Nephron (organoid): ENCODE results near the gene SRRM2.

Experiments used
- H3K27ac Mint-ChIP-seq, 3 experiments: 2 replicates each; pipeline ENCODE4 v1.8.0; 2020; ENCODE audit warnings: mixed read lengths in 3 of 3, mild to moderate bottlenecking in 2 of 3, moderate library complexity in 1 of 3
- H3K27me3 Mint-ChIP-seq: 2 replicates; pipeline ENCODE4 v1.8.0; 2021; ENCODE audit warnings: low read depth, mild to moderate bottlenecking, moderate library complexity, mixed read lengths
- H3K36me3 Mint-ChIP-seq: 2 replicates; pipeline ENCODE4 v1.8.0; 2020; ENCODE audit warnings: low read depth, mixed read lengths
- H3K4me1 Mint-ChIP-seq: 2 replicates; pipeline ENCODE4 v1.8.0; 2020; ENCODE audit warnings: mixed read lengths
- H3K4me3 Mint-ChIP-seq, 3 experiments: 2 replicates each; pipeline ENCODE4 v1.8.0; 2020; ENCODE audit warnings: mild to moderate bottlenecking in 3 of 3, mixed read lengths in 3 of 3, moderate library complexity in 2 of 3
- H3K9me3 Mint-ChIP-seq: 2 replicates; pipeline ENCODE4 v1.8.0; 2020; ENCODE audit warnings: mixed read lengths
- CTCF ChIP-seq, 3 experiments: fragments of 200-600 bp; sonication (generic); IDR thresholded peaks; one replicate each; pipeline ENCODE4 v1.5.0; 2021; ENCODE audit warnings: antibody characterized with exemption in 3 of 3; ENCODE audit not compliant: unreplicated experiment in 3 of 3

The SRRM2 gene

GRCh38 chr16:2790631-2791030 lies 38.2 kb downstream of the SRRM2 start:
- Mint-ChIP-seq H3K36me3 (no peaks in the 10 kb centered on the region), H3K9me3 (no peaks in the 10 kb centered on the region), H3K4me3 (no peak overlapping the region), H3K27me3 (peaks cover 34% of the 10 kb centered on the region), H3K4me1 (no peaks in the 10 kb centered on the region), H3K27ac (no peak overlapping the region)
- no peak for TF ChIP-seq CTCF (IDR thresholded peaks at IDR 0.05; ENCODE audit: unreplicated experiment in 3 of 3)

- peaks cover 38% of the 10 kb centered on the region for H3K27me3 Mint-ChIP-seq
- H3K27ac Mint-ChIP-seq: no peak overlapping the region
- no peaks in the 10 kb centered on the region for H3K36me3 Mint-ChIP-seq
- H3K4me1 Mint-ChIP-seq: peaks cover 4% of the 10 kb centered on the region
- H3K4me3 Mint-ChIP-seq: no peak overlapping the region
- H3K9me3 Mint-ChIP-seq: no peaks in the 10 kb centered on the region
- no peak for TF ChIP-seq CTCF (IDR thresholded peaks at IDR 0.05; ENCODE audit: unreplicated experiment in 3 of 3)
Measured at GRCh38 chr16:2791174-2791573, 38.7 kb downstream of the SRRM2 start.

- H3K36me3 Mint-ChIP-seq: no peaks in the 10 kb centered on the region
- no peaks in the 10 kb centered on the region for H3K9me3 Mint-ChIP-seq
- TF ChIP-seq CTCF (IDR thresholded peaks at IDR 0.05; ENCODE audit: unreplicated experiment in 3 of 3): no peak
- H3K4me1 Mint-ChIP-seq: peaks cover 8% of the 10 kb centered on the region
- H3K27ac Mint-ChIP-seq: no peak overlapping the region
- peaks cover 34% of the 10 kb centered on the region for H3K27me3 Mint-ChIP-seq
- no peak overlapping the region for H3K4me3 Mint-ChIP-seq
Measured at GRCh38 chr16:2792940-2793339, 40.5 kb downstream of the SRRM2 start.

- peaks cover 8% of the 10 kb centered on the region for H3K4me1 Mint-ChIP-seq
- H3K4me3 Mint-ChIP-seq: no peak overlapping the region
- H3K27ac Mint-ChIP-seq: no peak overlapping the region
- H3K27me3 Mint-ChIP-seq: peaks cover 29% of the 10 kb centered on the region
- TF ChIP-seq CTCF (IDR thresholded peaks at IDR 0.05; ENCODE audit: unreplicated experiment in 3 of 3): no peak
- H3K9me3 Mint-ChIP-seq: peaks cover 2% of the 10 kb centered on the region
- H3K36me3 Mint-ChIP-seq: no peaks in the 10 kb centered on the region
Measured at GRCh38 chr16:2795395-2796143, 43.1 kb downstream of the SRRM2 start.

GRCh38 chr16:2798723-2799204 lies 46.3 kb downstream of the SRRM2 start:
- Mint-ChIP-seq H3K27me3 (peaks cover 9% of the 10 kb centered on the region), H3K27ac (no peak overlapping the region), H3K4me3 (no peak overlapping the region), H3K9me3 (peaks cover 10% of the 10 kb centered on the region), H3K36me3 (peaks cover 2% of the 10 kb centered on the region), H3K4me1 (peaks cover 8% of the 10 kb centered on the region)
- TF ChIP-seq CTCF (IDR thresholded peaks at IDR 0.05; ENCODE audit: unreplicated experiment in 3 of 3): no peak
